Hepatocyte (in vitro differentiated cells): ENCODE results near the gene PTRH1.

Experiments
- CTCF ChIP-seq: fragments of 200-600 bp; sonication (generic); IDR thresholded peaks from 2 replicates; pipeline ENCODE4 v1.5.1; 2016; ENCODE audit warnings: antibody characterized with exemption, mild to moderate bottlenecking; ENCODE audit not compliant: poor library complexity
- EZH2 ChIP-seq: fragments of 200-600 bp; sonication (generic); IDR thresholded peaks from 2 replicates; pipeline ENCODE4 v1.6.1; 2016; ENCODE audit warnings: antibody characterized with exemption, mild to moderate bottlenecking, borderline replicate concordance
- EZH2phosphoT487 ChIP-seq: fragments of 200-600 bp; sonication (generic); IDR thresholded peaks from one replicate; pipeline ENCODE4 v1.6.1; 2018; ENCODE audit warnings: antibody characterized with exemption, mild to moderate bottlenecking, low read depth, moderate library complexity; ENCODE audit not compliant: unreplicated experiment, severe bottlenecking

GRCh38 chr9:127680226-127680625 lies 35.2 kb downstream of the PTRH1 start:
- TF ChIP-seq CTCF (no peak), EZH2 (no peak), EZH2phosphoT487 (no peak)
